Chondrocyte (in vitro differentiated cells): ENCODE results near the gene TBC1D16. TPM values are rescaled to one million over a fixed set of nuclear protein-coding genes. Genes with fewer than 3 reads are reported as not detected.

Experiments used
- DNase-seq: peaks from one replicate; pipeline ENCODE4 v3.0.0; 2021; ENCODE audit warnings: mixed read lengths, low spot score
- H3K27ac Mint-ChIP-seq: one replicate; pipeline ENCODE4 v1.8.0; 2021; ENCODE audit warnings: mild to moderate bottlenecking, moderate library complexity, mixed read lengths; ENCODE audit not compliant: unreplicated experiment
- H3K27me3 Mint-ChIP-seq: 2 replicates; pipeline ENCODE4 v1.8.0; 2021; ENCODE audit warnings: low read depth, mixed read lengths
- H3K36me3 Mint-ChIP-seq: 2 replicates; pipeline ENCODE4 v1.8.0; 2021; ENCODE audit warnings: low read depth, mixed read lengths
- H3K4me1 Mint-ChIP-seq: 2 replicates; pipeline ENCODE4 v1.8.0; 2021; ENCODE audit warnings: low read depth, mild to moderate bottlenecking, mixed read lengths
- H3K4me3 Mint-ChIP-seq: one replicate; pipeline ENCODE4 v1.8.0; 2021; ENCODE audit warnings: mild to moderate bottlenecking, moderate library complexity, mixed read lengths; ENCODE audit not compliant: unreplicated experiment
- H3K9me3 Mint-ChIP-seq: 2 replicates; pipeline ENCODE4 v1.8.0; 2021; ENCODE audit warnings: low read depth, mixed read lengths
- CTCF ChIP-seq: fragments of 200-600 bp; sonication (generic); IDR thresholded peaks from 2 replicates; pipeline ENCODE4 v1.5.0; 2021; ENCODE audit warnings: antibody characterized with exemption, mild to moderate bottlenecking, moderate library complexity
- total RNA-seq: library from RNA; stranded (reverse); gene quantifications from 3 replicates; pipeline ENCODE4 v1.2.1, GENCODE V29; 2021

The TBC1D16 gene
- total RNA-seq, 1 donor from 2014 or later, result 51.4 TPM

GRCh38 chr17:79985361-79985942, 50.2 kb downstream of the TBC1D16 start:
- Mint-ChIP-seq H3K27ac (no peak overlapping the region), H3K27me3 (no peaks in the 10 kb centered on the region), H3K9me3 (no peaks in the 10 kb centered on the region), H3K4me1 (peaks cover 45% of the 10 kb centered on the region), H3K4me3 (no peak overlapping the region), H3K36me3 (no peaks in the 10 kb centered on the region)
- DNase-seq, result peak; percentile 81
- no peak for TF ChIP-seq CTCF

- peak; percentile 44 for DNase-seq
- Mint-ChIP-seq H3K27me3 (no peaks in the 10 kb centered on the region), H3K36me3 (no peaks in the 10 kb centered on the region), H3K4me3 (no peak overlapping the region), H3K9me3 (no peaks in the 10 kb centered on the region), H3K4me1 (peaks cover 42% of the 10 kb centered on the region), H3K27ac (no peak overlapping the region)
- TF ChIP-seq CTCF, result no peak
Measured at GRCh38 chr17:79984877-79985276, 50.8 kb downstream of the TBC1D16 start.

- Mint-ChIP-seq H3K27ac (no peak overlapping the region), H3K27me3 (no peaks in the 10 kb centered on the region), H3K4me1 (peaks cover 42% of the 10 kb centered on the region), H3K36me3 (no peaks in the 10 kb centered on the region), H3K9me3 (no peaks in the 10 kb centered on the region), H3K4me3 (no peak overlapping the region)
- no peak for TF ChIP-seq CTCF
- peak; percentile 2 for DNase-seq
Measured at GRCh38 chr17:79984045-79984840, 51.4 kb downstream of the TBC1D16 start.

- H3K4me1 Mint-ChIP-seq, result peaks cover 36% of the 10 kb centered on the region
- H3K27me3 Mint-ChIP-seq, result no peaks in the 10 kb centered on the region
- H3K27ac Mint-ChIP-seq, result no peak overlapping the region
- no peak for TF ChIP-seq CTCF
- peak; percentile 76 for DNase-seq
- H3K36me3 Mint-ChIP-seq, result no peaks in the 10 kb centered on the region
- H3K4me3 Mint-ChIP-seq, result no peak overlapping the region
- no peaks in the 10 kb centered on the region for H3K9me3 Mint-ChIP-seq
Measured at GRCh38 chr17:79983456-79983855, 52.2 kb downstream of the TBC1D16 start.

- no peak for TF ChIP-seq CTCF
- no peaks in the 10 kb centered on the region for H3K27me3 Mint-ChIP-seq
- H3K36me3 Mint-ChIP-seq, result no peaks in the 10 kb centered on the region
- H3K4me1 Mint-ChIP-seq, result peaks cover 31% of the 10 kb centered on the region
- H3K27ac Mint-ChIP-seq, result no peak overlapping the region
- no peaks in the 10 kb centered on the region for H3K9me3 Mint-ChIP-seq
- H3K4me3 Mint-ChIP-seq, result no peak overlapping the region
- peak; percentile 77 for DNase-seq
Measured at GRCh38 chr17:79982986-79983385, 52.7 kb downstream of the TBC1D16 start.
